ENCODE data around the gene PCDHGA1. TPM values are rescaled to one million over a fixed set of nuclear protein-coding genes. Genes with fewer than 3 reads are reported as not detected.
A peak's percentile ranks its signal among the peaks of the same experiment; 100 is the strongest.

Gene PCDHGA1
- polyA plus RNA-seq, 1 experiment = 2.2 TPM

- Histone ChIP-seq H3K27ac (ENCODE audit: low read depth, low read length) (no peak overlapping the region), H3K4me3 (ENCODE audit: low read depth, low read length) (no peak overlapping the region), H3K27me3 (ENCODE audit: control insufficient read depth, insufficient read depth, low read length) (peaks cover 4% of the 10 kb centered on the region), H3K9me3 (ENCODE audit: control insufficient read depth, insufficient read depth, low read length) (peaks cover 58% of the 10 kb centered on the region)
- CTCF ChIA-PET = interaction anchor here (1.1 to 2.1 kb wide), 7 partner anchors 17 to 210 kb away, joined by 3 to 13 read pairs (median 6); partner anchors contain the start of genes PCDHGA2, PCDHGB7 and TAF7
- POLR2A ChIA-PET = no interaction called here
- no peak for TF ChIP-seq CTCF (IDR thresholded peaks at IDR 0.05; ENCODE audit: low read depth, low read length)
- DNase-seq (ENCODE audit: low read depth, low spot score) = no peak
These were observed 25.8 kb downstream of the PCDHGA1 start for GRCh38 chr5:141356133-141356532.

DNA sequence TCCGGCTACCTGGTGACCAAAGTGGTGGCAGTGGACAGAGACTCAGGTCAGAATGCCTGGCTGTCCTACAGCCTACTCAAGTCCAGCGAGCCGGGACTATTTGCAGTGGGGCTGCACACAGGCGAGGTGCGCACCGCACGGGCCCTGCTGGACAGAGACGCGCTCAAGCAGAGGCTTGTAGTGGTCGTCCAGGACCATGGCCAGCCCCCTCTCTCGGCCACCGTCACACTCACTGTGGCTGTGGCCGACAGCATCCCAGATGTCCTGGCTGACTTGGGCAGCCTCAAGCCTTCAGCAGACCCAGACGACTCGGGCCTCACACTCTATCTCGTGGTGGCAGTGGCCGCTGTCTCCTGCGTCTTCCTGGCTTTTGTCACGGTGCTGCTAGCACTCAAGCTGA, 26.6 kb downstream of the PCDHGA1 start:
- ChIA-PET CTCF (interaction anchor here (2.1 kb wide), 1 partner anchor 207 kb away, joined by 8 read pairs; no protein-coding TSS in a partner anchor), POLR2A (no interaction called here)
- H3K4me3 ChIP-seq (ENCODE audit: low read depth, low read length) = no peak overlapping the region
- peaks cover 59% of the 10 kb centered on the region for H3K9me3 ChIP-seq (ENCODE audit: control insufficient read depth, insufficient read depth, low read length)
- TF ChIP-seq CTCF (IDR thresholded peaks at IDR 0.05; ENCODE audit: low read depth, low read length) = no peak
- peaks cover 9% of the 10 kb centered on the region for H3K27me3 ChIP-seq (ENCODE audit: control insufficient read depth, insufficient read depth, low read length)
- no peak for DNase-seq (ENCODE audit: low read depth, low spot score)
- no peak overlapping the region for H3K27ac ChIP-seq (ENCODE audit: low read depth, low read length)

DNA sequence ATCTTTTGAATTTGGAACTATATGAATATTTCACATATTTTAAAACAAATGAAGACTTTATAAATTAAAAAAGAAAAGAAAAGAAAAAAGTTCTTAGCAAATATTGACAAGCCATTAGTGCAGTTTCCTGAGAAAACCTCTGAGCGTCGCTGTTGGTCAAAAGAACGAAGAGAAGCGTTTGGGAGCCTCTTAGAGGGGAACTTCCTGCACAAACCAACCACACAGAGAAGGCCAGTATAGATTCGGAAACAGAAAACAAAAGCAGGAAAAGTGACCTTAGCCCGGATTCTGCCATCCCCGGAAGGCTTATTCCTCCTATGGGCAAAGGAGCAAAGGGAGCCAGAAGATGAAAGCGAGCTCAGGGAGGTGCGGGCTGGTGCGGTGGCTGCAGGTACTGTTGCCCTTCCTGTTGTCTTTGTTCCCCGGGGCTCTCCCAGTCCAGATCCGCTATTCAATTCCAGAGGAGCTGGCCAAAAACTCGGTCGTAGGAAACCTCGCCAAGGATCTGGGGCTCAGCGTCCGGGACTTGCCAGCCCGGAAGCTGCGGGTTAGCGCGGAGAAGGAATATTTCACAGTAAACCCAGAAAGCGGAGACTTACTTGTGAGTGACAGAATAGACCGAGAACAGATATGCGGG, 29.6 kb downstream of the PCDHGA1 start, which contains the start of gene PCDHGB2:
Gene PCDHGB2 (plus strand): TSS at position 205 of the 637 bp plus-strand sequence. CDS start 142 bp downstream, at position 347.
- Histone ChIP-seq H3K27ac (ENCODE audit: low read depth, low read length) (peak within 1 kb of the TSS; percentile 49), H3K4me3 (ENCODE audit: low read depth, low read length) (peak within 1 kb of the TSS; percentile 50), H3K27me3 (ENCODE audit: control insufficient read depth, insufficient read depth, low read length) (peaks cover 17% of the 10 kb centered on the region), H3K9me3 (ENCODE audit: control insufficient read depth, insufficient read depth, low read length) (peaks cover 65% of the 10 kb centered on the region)
- no peak for DNase-seq (ENCODE audit: low read depth, low spot score)
- POLR2A ChIA-PET = no interaction called here
- peak; percentile 49 for TF ChIP-seq CTCF (IDR thresholded peaks at IDR 0.05; ENCODE audit: low read depth, low read length)
- CTCF ChIA-PET = interaction anchor here (0.6 to 1.3 kb wide), 5 partner anchors 198 to 207 kb away, joined by 3 to 12 read pairs (median 4); no protein-coding TSS in a partner anchor

DNA sequence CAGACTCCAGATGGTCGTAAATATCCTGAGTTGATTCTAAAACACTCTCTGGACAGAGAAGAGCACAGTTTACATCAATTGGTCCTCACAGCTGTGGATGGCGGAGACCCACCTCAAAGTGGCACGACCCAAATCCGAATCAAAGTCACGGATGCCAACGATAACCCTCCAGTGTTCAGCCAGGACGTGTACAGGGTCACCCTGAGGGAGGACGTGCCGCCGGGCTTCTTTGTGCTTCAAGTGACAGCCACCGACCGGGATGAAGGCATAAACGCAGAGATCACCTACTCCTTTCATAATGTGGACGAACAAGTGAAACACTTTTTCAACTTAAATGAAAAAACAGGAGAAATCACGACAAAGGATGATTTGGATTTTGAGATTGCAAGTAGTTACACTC, 30.4 kb downstream of the PCDHGA1 start:
- CTCF ChIA-PET = interaction anchor here (0.6 to 1.3 kb wide), 4 partner anchors 197 to 206 kb away, joined by 3 to 12 read pairs (median 4); no protein-coding TSS in a partner anchor
- POLR2A ChIA-PET = no interaction called here
- no peak overlapping the region for H3K27ac ChIP-seq (ENCODE audit: low read depth, low read length)
- TF ChIP-seq CTCF (IDR thresholded peaks at IDR 0.05; ENCODE audit: low read depth, low read length) = no peak
- H3K9me3 ChIP-seq (ENCODE audit: control insufficient read depth, insufficient read depth, low read length) = peaks cover 65% of the 10 kb centered on the region
- H3K27me3 ChIP-seq (ENCODE audit: control insufficient read depth, insufficient read depth, low read length) = peaks cover 24% of the 10 kb centered on the region
- DNase-seq (ENCODE audit: low read depth, low spot score) = no peak
- no peak overlapping the region for H3K4me3 ChIP-seq (ENCODE audit: low read depth, low read length)

DNA sequence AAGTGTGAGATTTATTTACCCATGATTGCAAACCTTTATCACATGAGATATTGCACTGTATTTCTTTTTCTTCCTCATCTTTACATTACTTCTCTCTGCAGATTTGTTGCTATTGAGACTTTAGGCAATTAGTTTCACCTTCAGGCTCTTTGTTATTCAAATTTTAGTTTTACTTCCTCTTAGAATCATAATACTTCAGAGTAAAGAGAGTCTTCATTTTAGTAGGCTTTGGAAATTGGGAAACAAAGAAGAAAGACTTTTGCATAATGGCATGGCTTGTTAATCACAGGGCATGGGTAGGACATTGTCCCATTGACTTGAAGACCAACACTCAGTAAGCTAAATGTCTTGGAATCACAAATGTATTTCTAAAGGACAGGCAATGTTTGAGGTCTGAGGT, 32.4 kb downstream of the PCDHGA1 start:
- TF ChIP-seq CTCF (IDR thresholded peaks at IDR 0.05; ENCODE audit: low read depth, low read length) = no peak
- CTCF ChIA-PET = interaction anchor here (1.0 to 1.7 kb wide), 2 partner anchors 24 to 201 kb away, joined by 3 to 5 read pairs; partner anchors contain the start of gene PCDHGA2
- POLR2A ChIA-PET = no interaction called here
- Histone ChIP-seq H3K27me3 (ENCODE audit: control insufficient read depth, insufficient read depth, low read length) (peaks cover 32% of the 10 kb centered on the region), H3K4me3 (ENCODE audit: low read depth, low read length) (no peak overlapping the region), H3K9me3 (ENCODE audit: control insufficient read depth, insufficient read depth, low read length) (peaks cover 61% of the 10 kb centered on the region), H3K27ac (ENCODE audit: low read depth, low read length) (no peak overlapping the region)
- DNase-seq (ENCODE audit: low read depth, low spot score) = no peak

Measured in AG04450 (cell line).